Activated CD4-positive, alpha-beta T cell treated with anti-CD3 and anti-CD28 coated beads, Interleukin-2, amount 10 ng/mL, durations not matched to agents 24 days and 14 days (primary cell): ENCODE measurements around the gene FAM240B. TPM values are rescaled to one million over a fixed set of nuclear protein-coding genes. Genes with fewer than 3 reads are reported as not detected.

Experiments used
- DNase-seq: peaks from one replicate; pipeline ENCODE4 v3.0.0; 2022
- H3K27ac Mint-ChIP-seq: one replicate; pipeline ENCODE4 v1.8.0; 2022; ENCODE audit warnings: mild to moderate bottlenecking, mixed read lengths
- H3K27me3 Mint-ChIP-seq: one replicate; pipeline ENCODE4 v1.8.0; 2022; ENCODE audit warnings: mixed read lengths
- H3K36me3 Mint-ChIP-seq: one replicate; pipeline ENCODE4 v1.8.0; 2022; ENCODE audit warnings: low read depth, mild to moderate bottlenecking, mixed read lengths
- H3K4me1 Mint-ChIP-seq: one replicate; pipeline ENCODE4 v1.8.0; 2021; ENCODE audit warnings: mixed read lengths
- H3K4me3 Mint-ChIP-seq: one replicate; pipeline ENCODE4 v1.8.0; 2022; ENCODE audit warnings: mild to moderate bottlenecking, moderate library complexity, mixed read lengths
- H3K9me3 Mint-ChIP-seq: one replicate; pipeline ENCODE4 v1.8.0; 2021; ENCODE audit warnings: mixed read lengths
- intact Hi-C: fragments of 100-400 bp; cut with micrococcal nuclease; formaldehyde crosslinking; loops from one replicate; pipeline ENCODE4 v1.15.1; 2023
- total RNA-seq: library from RNA; stranded (reverse); gene quantifications from 2 replicates; pipeline ENCODE4 v1.2.3, GENCODE V29; 2022

FAM240B gene
- total RNA-seq, 1 donor from 2014 or later, result not detected

- intact Hi-C loops, result no loop called here
- no peaks in the 10 kb centered on the region for H3K36me3 Mint-ChIP-seq
These were observed 48.6 kb downstream of the FAM240B start for GRCh38 chr9:38671372-38671731.

GRCh38 chr9:38670542-38671371 lies 49.2 kb downstream of the FAM240B start:
- no peaks in the 10 kb centered on the region for H3K9me3 Mint-ChIP-seq
- DNase-seq, result no peak
- no peaks in the 10 kb centered on the region for H3K4me1 Mint-ChIP-seq
- intact Hi-C loops, result no loop called here
- no peak overlapping the region for H3K27ac Mint-ChIP-seq
- H3K4me3 Mint-ChIP-seq, result no peak overlapping the region
- H3K36me3 Mint-ChIP-seq, result no peaks in the 10 kb centered on the region
- peaks cover 3% of the 10 kb centered on the region for H3K27me3 Mint-ChIP-seq

More at GRCh38 chr9:38671372-38671731, 48.6 kb downstream of the FAM240B start:
- DNase-seq, result no peak
- no peaks in the 10 kb centered on the region for H3K9me3 Mint-ChIP-seq
- no peaks in the 10 kb centered on the region for H3K4me1 Mint-ChIP-seq
- peaks cover 3% of the 10 kb centered on the region for H3K27me3 Mint-ChIP-seq
- no peak overlapping the region for H3K27ac Mint-ChIP-seq
- H3K4me3 Mint-ChIP-seq, result no peak overlapping the region

- H3K4me1 Mint-ChIP-seq, result no peaks in the 10 kb centered on the region
- H3K4me3 Mint-ChIP-seq, result no peak overlapping the region
- no peak overlapping the region for H3K27ac Mint-ChIP-seq
- no peaks in the 10 kb centered on the region for H3K36me3 Mint-ChIP-seq
- intact Hi-C loops, result no loop called here
- no peak for DNase-seq
- no peaks in the 10 kb centered on the region for H3K9me3 Mint-ChIP-seq
- peaks cover 4% of the 10 kb centered on the region for H3K27me3 Mint-ChIP-seq
These were observed 51.0 kb downstream of the FAM240B start for GRCh38 chr9:38668791-38669466.

- intact Hi-C loops, result no loop called here
- no peak for DNase-seq
- no peaks in the 10 kb centered on the region for H3K9me3 Mint-ChIP-seq
- no peaks in the 10 kb centered on the region for H3K36me3 Mint-ChIP-seq
- no peak overlapping the region for H3K27ac Mint-ChIP-seq
- H3K4me3 Mint-ChIP-seq, result no peak overlapping the region
- H3K4me1 Mint-ChIP-seq, result no peaks in the 10 kb centered on the region
- peaks cover 8% of the 10 kb centered on the region for H3K27me3 Mint-ChIP-seq
These were observed 57.0 kb downstream of the FAM240B start for GRCh38 chr9:38662763-38663593.

- Mint-ChIP-seq H3K27me3 (peaks cover 11% of the 10 kb centered on the region), H3K27ac (no peak overlapping the region), H3K9me3 (no peaks in the 10 kb centered on the region), H3K4me1 (no peaks in the 10 kb centered on the region), H3K4me3 (no peak overlapping the region), H3K36me3 (no peaks in the 10 kb centered on the region)
- intact Hi-C loops, result no loop called here
- no peak for DNase-seq
These were observed 60.4 kb downstream of the FAM240B start for GRCh38 chr9:38659538-38659937.

GRCh38 chr9:38656896-38657295 lies 63.0 kb downstream of the FAM240B start:
- no peaks in the 10 kb centered on the region for H3K4me1 Mint-ChIP-seq
- no peaks in the 10 kb centered on the region for H3K9me3 Mint-ChIP-seq
- intact Hi-C loops, result no loop called here
- H3K27ac Mint-ChIP-seq, result no peak overlapping the region
- no peak for DNase-seq
- no peak overlapping the region for H3K4me3 Mint-ChIP-seq
- H3K27me3 Mint-ChIP-seq, result peaks cover 11% of the 10 kb centered on the region
- no peaks in the 10 kb centered on the region for H3K36me3 Mint-ChIP-seq

GRCh38 chr9:38652486-38652885 lies 67.4 kb downstream of the FAM240B start:
- intact Hi-C loops, result no loop called here
- H3K4me1 Mint-ChIP-seq, result no peaks in the 10 kb centered on the region
- no peaks in the 10 kb centered on the region for H3K36me3 Mint-ChIP-seq
- H3K27me3 Mint-ChIP-seq, result peaks cover 7% of the 10 kb centered on the region
- H3K9me3 Mint-ChIP-seq, result no peaks in the 10 kb centered on the region
- no peak overlapping the region for H3K27ac Mint-ChIP-seq
- no peak overlapping the region for H3K4me3 Mint-ChIP-seq
- no peak for DNase-seq

GRCh38 chr9:38652044-38652443 lies 67.9 kb downstream of the FAM240B start:
- no peaks in the 10 kb centered on the region for H3K9me3 Mint-ChIP-seq
- DNase-seq, result no peak
- no peak overlapping the region for H3K27ac Mint-ChIP-seq
- peaks cover 4% of the 10 kb centered on the region for H3K27me3 Mint-ChIP-seq
- no peaks in the 10 kb centered on the region for H3K36me3 Mint-ChIP-seq
- intact Hi-C loops, result no loop called here
- H3K4me3 Mint-ChIP-seq, result no peak overlapping the region
- no peaks in the 10 kb centered on the region for H3K4me1 Mint-ChIP-seq

GRCh38 chr9:38651400-38652042 lies 68.4 kb downstream of the FAM240B start:
- no peaks in the 10 kb centered on the region for H3K36me3 Mint-ChIP-seq
- intact Hi-C loops, result no loop called here
- H3K27me3 Mint-ChIP-seq, result peaks cover 4% of the 10 kb centered on the region
- DNase-seq, result no peak
- no peaks in the 10 kb centered on the region for H3K9me3 Mint-ChIP-seq
- H3K27ac Mint-ChIP-seq, result no peak overlapping the region
- no peaks in the 10 kb centered on the region for H3K4me1 Mint-ChIP-seq
- H3K4me3 Mint-ChIP-seq, result no peak overlapping the region

- Mint-ChIP-seq H3K9me3 (no peaks in the 10 kb centered on the region), H3K4me1 (no peaks in the 10 kb centered on the region), H3K27me3 (peaks cover 2% of the 10 kb centered on the region), H3K36me3 (no peaks in the 10 kb centered on the region), H3K27ac (no peak overlapping the region), H3K4me3 (no peak overlapping the region)
- no peak for DNase-seq
- intact Hi-C loops, result no loop called here
These were observed 69.4 kb downstream of the FAM240B start for GRCh38 chr9:38650564-38650963.

GRCh38 chr9:38649731-38650363 lies 70.1 kb downstream of the FAM240B start:
- Mint-ChIP-seq H3K27me3 (peaks cover 2% of the 10 kb centered on the region), H3K4me3 (no peak overlapping the region), H3K9me3 (no peaks in the 10 kb centered on the region), H3K36me3 (no peaks in the 10 kb centered on the region), H3K4me1 (no peaks in the 10 kb centered on the region), H3K27ac (no peak overlapping the region)
- intact Hi-C loops, result no loop called here
- no peak for DNase-seq

- H3K27ac Mint-ChIP-seq, result no peak overlapping the region
- intact Hi-C loops, result no loop called here
- H3K27me3 Mint-ChIP-seq, result no peaks in the 10 kb centered on the region
- no peaks in the 10 kb centered on the region for H3K9me3 Mint-ChIP-seq
- H3K36me3 Mint-ChIP-seq, result no peaks in the 10 kb centered on the region
- no peaks in the 10 kb centered on the region for H3K4me1 Mint-ChIP-seq
- no peak for DNase-seq
- H3K4me3 Mint-ChIP-seq, result no peak overlapping the region
These were observed 75.3 kb downstream of the FAM240B start for GRCh38 chr9:38644601-38645000.
